GM23338 (cell line): Measurements from ENCODE around the gene CXCL9.

Experiments
- CREB1 ChIP-seq: fragments of 250-450 bp; sonication (Bioruptor Pico); IDR thresholded peaks from 2 replicates; pipeline ENCODE4 v1.5.0; 2020; ENCODE audit warnings: low read depth, mild to moderate bottlenecking, moderate library complexity
- CTCF ChIP-seq, 2 experiments: fragments of 200-600 bp in 1 of 2; sonication (generic) in 1 of 2; conservative IDR thresholded peaks; 2 replicates each; pipeline versions ENCODE4 v1.5.1 to v1.6.1; 2016 to 2017; ENCODE audit warnings: antibody characterized with exemption in 2 of 2, low read depth in 2 of 2, mild to moderate bottlenecking in 2 of 2, moderate library complexity in 1 of 2
- EZH2 ChIP-seq: fragments of 200-600 bp; sonication (generic); IDR thresholded peaks from one replicate; pipeline ENCODE4 v1.8.0; 2017; ENCODE audit warnings: antibody characterized with exemption, mild to moderate bottlenecking, low read depth; ENCODE audit not compliant: unreplicated experiment
- EZH2phosphoT487 ChIP-seq: fragments of 200-600 bp; sonication (generic); IDR thresholded peaks from one replicate; pipeline ENCODE4 v1.8.1; 2018; ENCODE audit warnings: antibody characterized with exemption; ENCODE audit not compliant: unreplicated experiment
- JUNB ChIP-seq: IDR thresholded peaks from one replicate; pipeline ENCODE4 v1.6.1; 2016; ENCODE audit warnings: antibody characterized with exemption; ENCODE audit not compliant: unreplicated experiment
- NANOG ChIP-seq: IDR thresholded peaks from 2 replicates; pipeline ENCODE4 v1.6.1; 2016; ENCODE audit warnings: antibody characterized with exemption, borderline replicate concordance
- POLR2AphosphoS5 ChIP-seq: IDR thresholded peaks from 2 replicates; pipeline ENCODE4 v1.6.1; 2016; ENCODE audit warnings: antibody characterized with exemption, low read depth
- REST ChIP-seq: IDR thresholded peaks from one replicate; pipeline ENCODE4 v1.6.1; 2018; ENCODE audit warnings: antibody characterized with exemption; ENCODE audit not compliant: unreplicated experiment
- STAT1 ChIP-seq: IDR thresholded peaks from one replicate; pipeline ENCODE4 v1.6.1; 2016; ENCODE audit warnings: antibody characterized with exemption; ENCODE audit not compliant: unreplicated experiment
- ZNF114 ChIP-seq: fragments of 250-450 bp; sonication (Bioruptor Pico); IDR thresholded peaks from 2 replicates; pipeline ENCODE4 v1.5.0; 2020; ENCODE audit warnings: mild to moderate bottlenecking, moderate library complexity
- ZNF331 ChIP-seq: fragments of 250-450 bp; sonication (Bioruptor Pico); IDR thresholded peaks from 2 replicates; pipeline ENCODE4 v1.5.0; 2020; ENCODE audit warnings: low read depth, mild to moderate bottlenecking, moderate library complexity
- ZNF462 ChIP-seq: fragments of 250-450 bp; sonication (Bioruptor Pico); IDR thresholded peaks from 2 replicates; pipeline ENCODE4 v1.5.0; 2020; ENCODE audit warnings: mild to moderate bottlenecking, moderate library complexity
- TF ChIP-seq, protein P1 (sequence below): IDR thresholded peaks from 2 replicates; pipeline ENCODE4 v1.6.1; 2016; ENCODE audit warnings: antibody characterized with exemption

DNA sequence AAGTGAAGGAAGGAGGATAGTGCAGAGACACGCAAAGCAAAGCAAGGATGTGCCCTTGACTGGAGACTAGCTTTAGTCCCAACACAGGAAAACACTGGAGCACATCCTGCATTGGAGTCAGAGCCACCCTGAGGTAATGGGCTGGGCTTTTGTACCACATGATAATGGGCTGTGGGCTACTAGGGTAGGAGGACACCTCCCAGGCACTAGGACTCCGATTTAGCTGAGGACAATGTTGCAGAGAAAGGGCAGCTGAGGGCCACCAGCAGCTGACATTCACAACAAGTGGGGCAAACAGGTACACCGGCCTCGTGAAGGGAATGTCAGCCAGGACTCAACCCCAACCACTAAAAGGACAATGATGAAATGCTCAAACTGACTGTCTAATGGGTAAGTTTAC lies 26.7 kb downstream of the CXCL9 start:
- no peak for TF ChIP-seq REST
- TF ChIP-seq POLR2AphosphoS5, result no peak
- no peak for TF ChIP-seq CTCF (conservative IDR thresholded peaks at IDR 0.05; ENCODE audit: low read depth in 2 of 2)
- no peak for TF ChIP-seq EZH2
- no peak for TF ChIP-seq EZH2phosphoT487
- TF ChIP-seq JUNB, result no peak
- TF ChIP-seq STAT1, result no peak
- TF ChIP-seq, protein P1, sequence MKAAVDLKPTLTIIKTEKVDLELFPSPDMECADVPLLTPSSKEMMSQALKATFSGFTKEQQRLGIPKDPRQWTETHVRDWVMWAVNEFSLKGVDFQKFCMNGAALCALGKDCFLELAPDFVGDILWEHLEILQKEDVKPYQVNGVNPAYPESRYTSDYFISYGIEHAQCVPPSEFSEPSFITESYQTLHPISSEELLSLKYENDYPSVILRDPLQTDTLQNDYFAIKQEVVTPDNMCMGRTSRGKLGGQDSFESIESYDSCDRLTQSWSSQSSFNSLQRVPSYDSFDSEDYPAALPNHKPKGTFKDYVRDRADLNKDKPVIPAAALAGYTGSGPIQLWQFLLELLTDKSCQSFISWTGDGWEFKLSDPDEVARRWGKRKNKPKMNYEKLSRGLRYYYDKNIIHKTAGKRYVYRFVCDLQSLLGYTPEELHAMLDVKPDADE, result no peak
- no peak for TF ChIP-seq CREB1 (CRISPR knock-in tag)
- TF ChIP-seq NANOG, result no peak
- no peak for TF ChIP-seq ZNF462 (CRISPR knock-in tag)
- TF ChIP-seq ZNF331 (CRISPR knock-in tag), result no peak
- no peak for TF ChIP-seq ZNF114 (CRISPR knock-in tag)
